ENCODE measurements around the gene MIAT.

MIAT gene

GRCh38 chr22:26620197-26620596 lies 37.2 kb upstream of the MIAT start:
- Mint-ChIP-seq H3K27me3 (no peaks in the 10 kb centered on the region), H3K9me3 (no peaks in the 10 kb centered on the region), H3K4me3 (no peak overlapping the region), H3K27ac (no peak overlapping the region), H3K4me1 (peaks cover 25% of the 10 kb centered on the region), H3K36me3 (no peaks in the 10 kb centered on the region)
- no peak for ATAC-seq

GRCh38 chr22:26621663-26622062 lies 35.7 kb upstream of the MIAT start, which contains the start of gene CRYBA4:
TSS of gene CRYBA4 (plus strand) at chr22:26621963. CDS start at chr22:26622597, 634 bp downstream.
- Mint-ChIP-seq H3K4me3 (no peak within 1 kb of the TSS), H3K27ac (no peak within 1 kb of the TSS), H3K9me3 (no peaks in the 10 kb centered on the region), H3K36me3 (no peaks in the 10 kb centered on the region), H3K4me1 (peaks cover 10% of the 10 kb centered on the region), H3K27me3 (no peaks in the 10 kb centered on the region)
- no peak for ATAC-seq

- no peak for ATAC-seq
- H3K4me3 Mint-ChIP-seq, result no peak overlapping the region
- no peak overlapping the region for H3K27ac Mint-ChIP-seq
- no peaks in the 10 kb centered on the region for H3K27me3 Mint-ChIP-seq
- no peaks in the 10 kb centered on the region for H3K9me3 Mint-ChIP-seq
- H3K4me1 Mint-ChIP-seq, result peaks cover 7% of the 10 kb centered on the region
- H3K36me3 Mint-ChIP-seq, result no peaks in the 10 kb centered on the region
These were observed 33.4 kb upstream of the MIAT start for GRCh38 chr22:26623984-26624383.

- Mint-ChIP-seq H3K4me1 (peaks cover 7% of the 10 kb centered on the region), H3K36me3 (no peaks in the 10 kb centered on the region), H3K9me3 (no peaks in the 10 kb centered on the region), H3K4me3 (no peak overlapping the region), H3K27me3 (no peaks in the 10 kb centered on the region), H3K27ac (no peak overlapping the region)
- ATAC-seq, result no peak
These were observed 32.6 kb upstream of the MIAT start for GRCh38 chr22:26624803-26625202.

- no peaks in the 10 kb centered on the region for H3K9me3 Mint-ChIP-seq
- peaks cover 20% of the 10 kb centered on the region for H3K27me3 Mint-ChIP-seq
- ATAC-seq, result no peak
- H3K4me1 Mint-ChIP-seq, result peaks cover 7% of the 10 kb centered on the region
- H3K27ac Mint-ChIP-seq, result no peak overlapping the region
- no peaks in the 10 kb centered on the region for H3K36me3 Mint-ChIP-seq
- no peak overlapping the region for H3K4me3 Mint-ChIP-seq
These were observed 27.2 kb upstream of the MIAT start for GRCh38 chr22:26629988-26630761.

- peaks cover 24% of the 10 kb centered on the region for H3K27me3 Mint-ChIP-seq
- no peak for ATAC-seq
- H3K27ac Mint-ChIP-seq, result no peak overlapping the region
- no peaks in the 10 kb centered on the region for H3K36me3 Mint-ChIP-seq
- no peaks in the 10 kb centered on the region for H3K9me3 Mint-ChIP-seq
- H3K4me3 Mint-ChIP-seq, result no peak overlapping the region
- H3K4me1 Mint-ChIP-seq, result peaks cover 7% of the 10 kb centered on the region
These were observed 26.1 kb upstream of the MIAT start for GRCh38 chr22:26631282-26631681.

- Mint-ChIP-seq H3K9me3 (no peaks in the 10 kb centered on the region), H3K36me3 (no peaks in the 10 kb centered on the region), H3K4me3 (no peak overlapping the region), H3K27ac (no peak overlapping the region), H3K4me1 (peaks cover 1% of the 10 kb centered on the region), H3K27me3 (peaks cover 24% of the 10 kb centered on the region)
- no peak for ATAC-seq
These were observed 24.8 kb upstream of the MIAT start for GRCh38 chr22:26632422-26633155.

- H3K27me3 Mint-ChIP-seq, result peaks cover 24% of the 10 kb centered on the region
- no peaks in the 10 kb centered on the region for H3K9me3 Mint-ChIP-seq
- no peak overlapping the region for H3K4me3 Mint-ChIP-seq
- no peak overlapping the region for H3K27ac Mint-ChIP-seq
- H3K4me1 Mint-ChIP-seq, result no peaks in the 10 kb centered on the region
- no peaks in the 10 kb centered on the region for H3K36me3 Mint-ChIP-seq
- ATAC-seq, result no peak
These were observed 23.2 kb upstream of the MIAT start for GRCh38 chr22:26634189-26634588.

- no peaks in the 10 kb centered on the region for H3K4me1 Mint-ChIP-seq
- H3K36me3 Mint-ChIP-seq, result no peaks in the 10 kb centered on the region
- no peak overlapping the region for H3K27ac Mint-ChIP-seq
These were observed 22.3 kb upstream of the MIAT start for GRCh38 chr22:26635117-26635516.

GRCh38 chr22:26636296-26636695 lies 21.1 kb upstream of the MIAT start:
- peaks cover 33% of the 10 kb centered on the region for H3K27me3 Mint-ChIP-seq
- ATAC-seq, result no peak

More at GRCh38 chr22:26635117-26635516, 22.3 kb upstream of the MIAT start:
- Mint-ChIP-seq H3K4me3 (no peak overlapping the region), H3K27me3 (peaks cover 25% of the 10 kb centered on the region), H3K9me3 (no peaks in the 10 kb centered on the region)
- no peak for ATAC-seq

GRCh38 chr22:26642465-26643417 lies 14.6 kb upstream of the MIAT start:
- Mint-ChIP-seq H3K4me3 (no peak overlapping the region), H3K27me3 (peaks cover 19% of the 10 kb centered on the region), H3K27ac (peak overlapping the region; percentile 86), H3K4me1 (peaks cover 21% of the 10 kb centered on the region), H3K9me3 (no peaks in the 10 kb centered on the region), H3K36me3 (no peaks in the 10 kb centered on the region)
- ATAC-seq, result peak; percentile 14

More at GRCh38 chr22:26636296-26636695, 21.1 kb upstream of the MIAT start:
- Mint-ChIP-seq H3K27ac (no peak overlapping the region), H3K36me3 (no peaks in the 10 kb centered on the region), H3K9me3 (no peaks in the 10 kb centered on the region), H3K4me1 (no peaks in the 10 kb centered on the region), H3K4me3 (no peak overlapping the region)

- H3K27me3 Mint-ChIP-seq, result peaks cover 22% of the 10 kb centered on the region
- peaks cover 21% of the 10 kb centered on the region for H3K4me1 Mint-ChIP-seq
- no peak overlapping the region for H3K4me3 Mint-ChIP-seq
- no peaks in the 10 kb centered on the region for H3K36me3 Mint-ChIP-seq
- H3K27ac Mint-ChIP-seq, result peak overlapping the region; percentile 86
- H3K9me3 Mint-ChIP-seq, result no peaks in the 10 kb centered on the region
- ATAC-seq, result no peak
These were observed 13.8 kb upstream of the MIAT start for GRCh38 chr22:26643418-26644100.

- no peak overlapping the region for H3K27ac Mint-ChIP-seq
- H3K27me3 Mint-ChIP-seq, result peaks cover 12% of the 10 kb centered on the region
- no peak for ATAC-seq
- H3K9me3 Mint-ChIP-seq, result no peaks in the 10 kb centered on the region
- H3K4me3 Mint-ChIP-seq, result no peak overlapping the region
- no peaks in the 10 kb centered on the region for H3K36me3 Mint-ChIP-seq
- peaks cover 23% of the 10 kb centered on the region for H3K4me1 Mint-ChIP-seq
These were observed 11.2 kb upstream of the MIAT start for GRCh38 chr22:26646158-26646557.

GRCh38 chr22:26648011-26648497 lies 9.3 kb upstream of the MIAT start:
- Mint-ChIP-seq H3K36me3 (no peaks in the 10 kb centered on the region), H3K4me3 (no peak overlapping the region), H3K27me3 (peaks cover 12% of the 10 kb centered on the region), H3K27ac (peak overlapping the region; percentile 31), H3K9me3 (no peaks in the 10 kb centered on the region), H3K4me1 (peaks cover 26% of the 10 kb centered on the region)
- ATAC-seq, result no peak
